ENCODE measurements around the gene PEDS1. TPM values are rescaled to one million over a fixed set of nuclear protein-coding genes. Genes with fewer than 3 reads are reported as not detected.
"Not testable (repeated sequence)": the region's sequence is repeated elsewhere in the genome, so short reads cannot be mapped to it uniquely, and the experiment has no call there.

PEDS1 gene
- total and polyA plus RNA-seq, 2 of the 4 experiments (the other 2 are of a cell fraction) = 24.0 to 59.9 TPM

DNA sequence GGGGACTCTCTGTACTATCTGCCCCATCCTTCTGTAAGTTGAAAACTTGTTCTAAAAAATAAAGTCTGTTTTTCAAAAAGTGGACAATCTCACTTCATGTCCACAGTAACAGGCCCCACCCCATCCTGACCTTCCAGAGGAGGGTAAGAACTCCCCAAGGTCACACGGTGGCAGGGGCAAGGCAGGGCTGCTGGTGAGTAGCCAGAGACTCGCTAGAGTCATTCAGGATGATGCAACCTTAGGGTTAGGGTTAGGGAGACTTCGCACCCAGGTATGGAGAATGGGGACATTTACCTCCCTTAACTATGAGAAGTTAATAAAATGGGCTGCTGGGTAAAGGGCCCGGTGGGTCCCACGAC lies 15.4 kb downstream of the PEDS1 start:
- Histone ChIP-seq H3K4ac (ENCODE audit: low read depth, low read length) (peak overlapping the region; percentile 79), H2BK5ac (ENCODE audit: low read depth, low read length, poor library complexity, severe bottlenecking) (no peak overlapping the region), H3K56ac (ENCODE audit: extremely low read depth, insufficient read depth, low read length) (no peak overlapping the region), H2AK9ac (replicated peaks; ENCODE audit: low read depth, low read length, poor library complexity) (peak overlapping the region; percentile 44), H3K4me1 (ENCODE audit: control insufficient read depth, insufficient read depth, low read length) (peaks cover 12% of the 10 kb centered on the region), H3K9me1 (ENCODE audit: insufficient read depth, low read length) (peaks cover 30% of the 10 kb centered on the region), H4K91ac (ENCODE audit: insufficient read depth, low read depth, low read length) (no peak overlapping the region), H2AK5ac (ENCODE audit: low read depth, low read length) (peak overlapping the region; percentile 25), H3K14ac (replicated peaks; ENCODE audit: low read depth, low read length) (peak overlapping the region; percentile 65; the same call in 1 of the 2 replicates), H3K4me3 (ENCODE audit: insufficient read depth, low read depth, low read length) (no peak overlapping the region), H3K27me3 (ENCODE audit: control insufficient read depth, insufficient read depth, low read length) (no peaks in the 10 kb centered on the region), H3K18ac (ENCODE audit: low read depth, low read length) (no peak overlapping the region), H4K20me1 (ENCODE audit: insufficient read depth, low read length) (peaks cover 46% of the 10 kb centered on the region), H3K36me3 (ENCODE audit: control insufficient read depth, insufficient read depth, low read length) (peaks cover 55% of the 10 kb centered on the region), H3K23ac (ENCODE audit: low read depth, low read length) (peak overlapping the region; percentile 72; the same call in 1 of the 2 replicates), H3K27ac (ENCODE audit: insufficient read depth, low read length) (0 out of 2 replicates have a peak overlapping the region, but pooled peaks have one; percentile 15), H2AFZ (replicated peaks; ENCODE audit: low read length, poor library complexity) (no peak overlapping the region), H4K8ac (ENCODE audit: low read depth in 2 of 2, low read length in 2 of 2) (no peak overlapping the region), H2BK20ac (ENCODE audit: low read depth, low read length) (peak overlapping the region; percentile 31; the same call in 1 of the 2 replicates), H2BK15ac (ENCODE audit: low read depth, low read length) (no peak overlapping the region), H3K4me2 (ENCODE audit: low read depth, low read length) (no peak overlapping the region), H4K5ac (ENCODE audit: low read depth, low read length) (no peak overlapping the region), H3K9ac (ENCODE audit: low read depth, low read length) (no peak overlapping the region), H2BK120ac (ENCODE audit: low read depth, low read length) (no peak overlapping the region), H3K9me3 (ENCODE audit: control insufficient read depth, insufficient read depth, low read length) (no peaks in the 10 kb centered on the region), H3K79me1 (ENCODE audit: low read depth in 1 of 2, low read length in 2 of 2) (peaks cover 39 to 91% of the 10 kb centered on the region in 2 experiments)
- CTCF ChIA-PET = interaction anchor here (0.6 kb wide), 1 partner anchor 78 kb away, joined by 5 read pairs; no protein-coding TSS in a partner anchor
- WGBS, 2 experiments (ENCODE audit: extremely low coverage in 2 of 2, insufficient read length in 1 of 2) = no CpG with 5 or more reads among the region's 5 CpGs
- POLR2A ChIA-PET (ENCODE audit: unreplicated experiment) = no interaction called here
- TF ChIP-seq SMC3 (IDR thresholded peaks at IDR 0.05; ENCODE audit: low read depth, low read length) (no peak), CEBPB (IDR thresholded peaks at IDR 0.05; ENCODE audit: low read depth, low read length) (peak; percentile 63), RAD21 (IDR thresholded peaks at IDR 0.05; ENCODE audit: low read length) (no peak), NFE2L2 (IDR thresholded peaks at IDR 0.05; ENCODE audit: low read depth, low read length) (no peak)
- intact Hi-C loops (cut with micrococcal nuclease) (no loop called here), in situ Hi-C loops (cut with MboI; ENCODE audit: low sequenced_read_pairs) (no loop called here), dilution Hi-C loops (cut with HindIII; ENCODE audit: low sequenced_read_pairs, unreplicated experiment) (no loop called here)
- BruUV-seq (replicated peaks) = no TSS peak
- DNase-seq (no peak), ATAC-seq (ENCODE audit: low read depth) (no peak)

DNA sequence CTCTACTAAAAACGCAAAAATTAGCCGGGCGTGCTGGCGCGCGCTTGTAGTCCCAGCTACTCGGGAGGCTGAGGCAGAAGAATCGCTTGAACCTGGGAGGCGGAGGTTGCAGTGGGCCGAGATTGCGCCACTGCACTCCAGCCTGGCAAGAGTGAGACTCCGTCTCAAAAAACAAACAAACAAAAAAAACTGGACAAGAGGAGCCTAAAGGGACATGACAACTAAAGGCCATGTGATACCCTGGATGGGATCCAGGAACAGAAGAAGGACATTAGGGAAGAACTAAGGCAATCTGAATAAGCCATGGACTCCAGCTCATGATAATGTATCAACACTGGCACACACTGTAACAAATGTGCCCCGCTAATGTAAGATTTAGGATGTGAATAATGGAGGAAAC lies 15.8 kb downstream of the PEDS1 start:
- intact Hi-C loops (cut with micrococcal nuclease); BruUV-seq (replicated peaks); H3K27me3 ChIP-seq (ENCODE audit: control insufficient read depth, insufficient read depth, low read length); H2AFZ ChIP-seq (replicated peaks; ENCODE audit: low read length, poor library complexity); H3K4me3 ChIP-seq (ENCODE audit: insufficient read depth, low read depth, low read length); H3K9ac ChIP-seq (ENCODE audit: low read depth, low read length); dilution Hi-C loops (cut with HindIII; ENCODE audit: low sequenced_read_pairs, unreplicated experiment); H3K18ac ChIP-seq (ENCODE audit: low read depth, low read length); H4K91ac ChIP-seq (ENCODE audit: insufficient read depth, low read depth, low read length); H3K27ac ChIP-seq (ENCODE audit: insufficient read depth, low read length); H2BK15ac ChIP-seq (ENCODE audit: low read depth, low read length); H2BK5ac ChIP-seq (ENCODE audit: low read depth, low read length, poor library complexity, severe bottlenecking); in situ Hi-C loops (cut with MboI; ENCODE audit: low sequenced_read_pairs); H4K8ac ChIP-seq (ENCODE audit: low read depth in 2 of 2, low read length in 2 of 2); POLR2A ChIA-PET (ENCODE audit: unreplicated experiment); H3K9me3 ChIP-seq (ENCODE audit: control insufficient read depth, insufficient read depth, low read length); H3K56ac ChIP-seq (ENCODE audit: extremely low read depth, insufficient read depth, low read length); H2BK20ac ChIP-seq (ENCODE audit: low read depth, low read length); H2BK120ac ChIP-seq (ENCODE audit: low read depth, low read length); H2AK9ac ChIP-seq (replicated peaks; ENCODE audit: low read depth, low read length, poor library complexity); H4K5ac ChIP-seq (ENCODE audit: low read depth, low read length); H3K4me2 ChIP-seq (ENCODE audit: low read depth, low read length); DNase-seq: not testable (repeated sequence)
- peaks cover 37 to 91% of the 10 kb centered on the region in 2 experiments for H3K79me1 ChIP-seq (ENCODE audit: low read depth in 1 of 2, low read length in 2 of 2)
- H3K14ac ChIP-seq (replicated peaks; ENCODE audit: low read depth, low read length) = peak overlapping the region; percentile 65; the same call in 1 of the 2 replicates
- CTCF ChIA-PET = interaction anchor here (0.6 kb wide), 1 partner anchor 78 kb away, joined by 5 read pairs; no protein-coding TSS in a partner anchor
- H3K4ac ChIP-seq (ENCODE audit: low read depth, low read length) = peak overlapping the region; percentile 79; the same call in 1 of the 2 replicates
- H4K20me1 ChIP-seq (ENCODE audit: insufficient read depth, low read length) = peaks cover 42% of the 10 kb centered on the region
- no CpG with 5 or more reads among the region's 13 CpGs for WGBS, 2 experiments (ENCODE audit: extremely low coverage in 2 of 2, insufficient read length in 1 of 2)
- H3K23ac ChIP-seq (ENCODE audit: low read depth, low read length) = peak overlapping the region; percentile 72; the same call in 1 of the 2 replicates
- peak; percentile 18; the same call in 1 of the 2 replicates for ATAC-seq (ENCODE audit: low read depth)
- H3K36me3 ChIP-seq (ENCODE audit: control insufficient read depth, insufficient read depth, low read length) = peaks cover 54% of the 10 kb centered on the region
- peak overlapping the region; percentile 25; the same call in 1 of the 2 replicates for H2AK5ac ChIP-seq (ENCODE audit: low read depth, low read length)
- peaks cover 29% of the 10 kb centered on the region for H3K9me1 ChIP-seq (ENCODE audit: insufficient read depth, low read length)
- H3K4me1 ChIP-seq (ENCODE audit: control insufficient read depth, insufficient read depth, low read length) = peaks cover 12% of the 10 kb centered on the region

Data from IMR-90 (cell line).